Kidney epithelial cell (primary cell): Measurements from ENCODE around the gene LRRN2. TPM values are rescaled to one million over a fixed set of nuclear protein-coding genes. Genes with fewer than 3 reads are reported as not detected.

Experiments
- DNase-seq: peaks from one replicate; pipeline ENCODE4 v3.0.0-alpha.2; 2010; ENCODE audit warnings: low read depth
- H3K27me3 ChIP-seq: 2 replicates; pipeline ENCODE4 v1.6.0; 2011; ENCODE audit warnings: low read length; ENCODE audit not compliant: control insufficient read depth, insufficient read depth
- H3K36me3 ChIP-seq: 2 replicates; pipeline ENCODE4 v1.5.1; 2011; ENCODE audit warnings: low read length; ENCODE audit not compliant: control insufficient read depth, insufficient read depth
- H3K4me3 ChIP-seq: 2 replicates; pipeline ENCODE4 v1.5.1; 2011; ENCODE audit warnings: low read depth, mild to moderate bottlenecking, control low read depth, low read length
- CTCF ChIP-seq: IDR thresholded peaks from 2 replicates; pipeline ENCODE4 v1.5.1; 2011; ENCODE audit warnings: mild to moderate bottlenecking, moderate library complexity, low read length, control low read depth, inconsistent platforms; ENCODE audit not compliant: insufficient read depth, poor library complexity, severe bottlenecking
- total RNA-seq: library from RNA; depleted of rRNA; stranded (reverse); fragments of >200 nt; gene quantifications from 2 replicates; pipeline ENCODE4 v1.2.3, GENCODE V29; 2015

The LRRN2 gene
- total RNA-seq, 1 donor from 2014 or later: 7.6 TPM

DNA sequence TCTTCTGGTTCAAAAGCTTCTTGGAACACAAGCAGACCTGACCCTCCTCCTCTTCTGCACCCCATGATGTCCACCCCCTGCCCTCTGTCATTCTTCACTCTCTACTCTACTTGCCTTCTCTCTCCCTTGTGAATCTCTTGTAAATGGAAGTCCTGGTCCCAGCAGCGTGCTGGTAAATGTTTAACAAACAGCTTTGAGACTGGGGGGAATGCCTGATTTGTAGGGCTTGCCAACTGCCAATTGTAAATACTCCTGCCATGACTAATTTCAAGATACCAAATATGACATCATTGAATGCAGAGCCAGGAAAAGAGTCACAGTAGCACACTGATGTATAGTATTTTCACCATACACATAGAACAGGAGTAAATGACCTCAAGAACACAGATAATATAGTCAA, 40.9 kb upstream of the LRRN2 start:
- H3K36me3 ChIP-seq: no peaks in the 10 kb centered on the region
- H3K4me3 ChIP-seq: no peak overlapping the region
- DNase-seq: peak; percentile 86
- H3K27me3 ChIP-seq: peaks cover 2% of the 10 kb centered on the region
- no peak for TF ChIP-seq CTCF

GRCh38 chr1:204725821-204726448, 40.4 kb upstream of the LRRN2 start:
- TF ChIP-seq CTCF: no peak
- Histone ChIP-seq H3K27me3 (peaks cover 2% of the 10 kb centered on the region), H3K36me3 (no peaks in the 10 kb centered on the region), H3K4me3 (no peak overlapping the region)
- DNase-seq: no peak

GRCh38 chr1:204723131-204723787, 37.7 kb upstream of the LRRN2 start:
- no peak for TF ChIP-seq CTCF
- no peaks in the 10 kb centered on the region for H3K36me3 ChIP-seq
- H3K4me3 ChIP-seq: no peak overlapping the region
- no peaks in the 10 kb centered on the region for H3K27me3 ChIP-seq
- no peak for DNase-seq

DNA sequence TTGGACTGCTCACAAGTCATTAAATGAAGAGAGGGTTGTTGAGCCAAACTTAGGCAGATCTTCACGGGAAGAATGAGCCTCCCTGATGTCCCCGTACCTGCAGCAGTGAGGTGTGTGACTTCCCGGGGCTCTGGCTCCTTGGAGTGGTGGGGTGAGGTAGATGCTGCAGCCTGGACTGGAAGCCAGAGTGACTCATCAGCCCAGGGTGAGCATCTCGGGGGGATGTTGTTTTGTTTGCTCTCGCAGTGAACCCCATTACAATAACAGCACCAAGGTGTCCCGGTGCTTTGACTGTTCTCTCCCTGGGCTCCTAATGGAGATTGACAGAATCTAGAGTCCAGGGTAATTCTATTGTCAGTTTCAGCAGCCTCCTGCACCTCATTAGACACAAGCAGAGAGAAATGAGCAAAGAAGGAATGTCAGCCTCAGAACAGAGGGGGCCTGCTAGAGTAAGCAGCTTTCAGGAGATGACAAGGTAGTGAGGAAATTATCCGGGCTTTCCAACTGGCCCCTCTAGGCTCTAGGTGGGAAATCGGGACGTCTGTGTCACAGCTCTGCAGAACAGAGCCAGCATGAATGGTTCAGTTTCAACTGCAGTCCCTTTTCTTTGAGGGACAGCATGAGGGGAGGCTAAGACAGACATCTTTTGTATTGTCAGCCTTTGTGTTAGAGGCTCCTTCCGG, 36.0 kb upstream of the LRRN2 start:
- no peaks in the 10 kb centered on the region for H3K36me3 ChIP-seq
- no peak for TF ChIP-seq CTCF
- DNase-seq: no peak

GRCh38 chr1:204716660-204717059, 31.1 kb upstream of the LRRN2 start:
- Histone ChIP-seq H3K27me3 (peaks cover 14% of the 10 kb centered on the region), H3K4me3 (no peak overlapping the region), H3K36me3 (no peaks in the 10 kb centered on the region)
- no peak for DNase-seq
- no peak for TF ChIP-seq CTCF

More for the DNA sequence above, 36.0 kb upstream of the LRRN2 start:
- Histone ChIP-seq H3K27me3 (no peaks in the 10 kb centered on the region), H3K4me3 (no peak overlapping the region)
